GM23338 (cell line): ENCODE measurements around the gene NCR2. TPM values are rescaled to one million over a fixed set of nuclear protein-coding genes. Genes with fewer than 3 reads are reported as not detected.

Experiments
- ATAC-seq: fragments of 200-7000 bp; cut with Tn5 transposase; 3 replicates; pipeline ENCODE4 v1.9.1; 2020
- DNase-seq: peaks from one replicate; pipeline ENCODE4 v3.0.0-alpha.2; 2015; ENCODE audit warnings: low spot score
- H2AFZ ChIP-seq: fragments of 200-600 bp; sonication (generic); 2 replicates; pipeline ENCODE4 v1.8.0; 2016; ENCODE audit warnings: antibody characterized with exemption, mild to moderate bottlenecking, moderate library complexity
- H3F3A ChIP-seq: fragments of 200-600 bp; sonication (generic); replicated peaks from 2 replicates; pipeline ENCODE4 v1.8.0; 2017; ENCODE audit warnings: antibody characterized with exemption, mixed run types, low read depth
- H3K27ac ChIP-seq: fragments of 200-600 bp; sonication (generic); 2 replicates; pipeline ENCODE4 v1.6.1; 2016; ENCODE audit warnings: low read depth
- H3K27me3 ChIP-seq: fragments of 200-600 bp; sonication (generic); 2 replicates; pipeline ENCODE4 v1.8.0; 2016; ENCODE audit warnings: mild to moderate bottlenecking, mixed run types, moderate library complexity; ENCODE audit not compliant: insufficient read depth
- H3K36me3 ChIP-seq: fragments of 200-600 bp; sonication (generic); 2 replicates; pipeline ENCODE4 v1.8.0; 2016; ENCODE audit warnings: mild to moderate bottlenecking; ENCODE audit not compliant: insufficient read depth
- H3K4me1 ChIP-seq: fragments of 200-600 bp; sonication (generic); 2 replicates; pipeline ENCODE4 v1.8.0; 2016; ENCODE audit warnings: mild to moderate bottlenecking, moderate library complexity; ENCODE audit not compliant: insufficient read depth
- H3K4me2 ChIP-seq: fragments of 200-600 bp; sonication (generic); 2 replicates; pipeline ENCODE4 v1.7.1; 2017; ENCODE audit warnings: mixed run types
- H3K4me3 ChIP-seq: fragments of 200-600 bp; sonication (generic); 2 replicates; pipeline ENCODE4 v1.6.1; 2016; ENCODE audit warnings: mixed run types
- H3K79me2 ChIP-seq: fragments of 200-600 bp; sonication (generic); replicated peaks from 2 replicates; pipeline ENCODE4 v1.8.0; 2017; ENCODE audit warnings: mild to moderate bottlenecking; ENCODE audit not compliant: insufficient read depth
- H3K9me2 ChIP-seq: fragments of 200-600 bp; sonication (generic); 2 replicates; pipeline ENCODE4 v1.8.0; 2017; ENCODE audit not compliant: insufficient read depth
- H4K20me1 ChIP-seq: fragments of 200-600 bp; sonication (generic); replicated peaks from 2 replicates; pipeline ENCODE4 v1.8.0; 2017; ENCODE audit warnings: mild to moderate bottlenecking; ENCODE audit not compliant: insufficient read depth
- H3K27ac Mint-ChIP-seq: 2 replicates; pipeline ENCODE4 v1.8.0; 2020; ENCODE audit warnings: inconsistent platforms, mild to moderate bottlenecking, moderate library complexity, mixed read lengths
- H3K27me3 Mint-ChIP-seq: 3 replicates; pipeline ENCODE4 v1.8.0; 2022; ENCODE audit warnings: low read depth, mild to moderate bottlenecking, moderate library complexity, mixed read lengths, inconsistent platforms; ENCODE audit not compliant: insufficient read depth, poor library complexity
- H3K36me3 Mint-ChIP-seq: 3 replicates; pipeline ENCODE4 v1.8.0; 2021; ENCODE audit warnings: low read depth, mild to moderate bottlenecking, inconsistent platforms, moderate library complexity, mixed read lengths
- H3K4me1 Mint-ChIP-seq: 3 replicates; pipeline ENCODE4 v1.8.0; 2020; ENCODE audit warnings: mild to moderate bottlenecking, inconsistent platforms, mixed read lengths
- H3K4me3 Mint-ChIP-seq: 3 replicates; pipeline ENCODE4 v1.8.0; 2021; ENCODE audit warnings: moderate library complexity, mild to moderate bottlenecking, inconsistent platforms, mixed read lengths
- H3K9me3 Mint-ChIP-seq: 3 replicates; pipeline ENCODE4 v1.8.0; 2020; ENCODE audit warnings: moderate library complexity, mild to moderate bottlenecking, inconsistent platforms, mixed read lengths
- EZH2 ChIP-seq: fragments of 200-600 bp; sonication (generic); IDR thresholded peaks from one replicate; pipeline ENCODE4 v1.8.0; 2017; ENCODE audit warnings: antibody characterized with exemption, mild to moderate bottlenecking, low read depth; ENCODE audit not compliant: unreplicated experiment
- EZH2phosphoT487 ChIP-seq: fragments of 200-600 bp; sonication (generic); IDR thresholded peaks from one replicate; pipeline ENCODE4 v1.8.1; 2018; ENCODE audit warnings: antibody characterized with exemption; ENCODE audit not compliant: unreplicated experiment
- NANOG ChIP-seq: IDR thresholded peaks from 2 replicates; pipeline ENCODE4 v1.6.1; 2016; ENCODE audit warnings: antibody characterized with exemption, borderline replicate concordance
- POLR2AphosphoS5 ChIP-seq: IDR thresholded peaks from 2 replicates; pipeline ENCODE4 v1.6.1; 2016; ENCODE audit warnings: antibody characterized with exemption, low read depth
- STAT1 ChIP-seq: IDR thresholded peaks from one replicate; pipeline ENCODE4 v1.6.1; 2016; ENCODE audit warnings: antibody characterized with exemption; ENCODE audit not compliant: unreplicated experiment
- polyA plus RNA-seq: library from polyadenylated mRNA; unstranded; fragments of >200 nt; fragmentation: Nextera tagmentation; extraction: Ambion mirVana; gene quantifications from 2 replicates; pipeline ENCODE4 v1.2.1, GENCODE V29; 2016
- total RNA-seq: library from RNA; depleted of rRNA; stranded (reverse); fragments of >200 nt; shearing (Covaris generic); gene quantifications from 2 replicates; pipeline ENCODE4 v1.2.3, GENCODE V29; 2014
- TF ChIP-seq, protein P1 (sequence below), 2 experiments: fragments of 200-600 bp in 1 of 2; sonication (generic) in 1 of 2; conservative IDR thresholded peaks; 2 replicates each; pipeline versions ENCODE4 v1.5.1 to v1.6.1; 2016 to 2017; ENCODE audit warnings: antibody characterized with exemption in 2 of 2, low read depth in 2 of 2, mild to moderate bottlenecking in 2 of 2, moderate library complexity in 1 of 2
- TF ChIP-seq, protein P2 (sequence below): IDR thresholded peaks from one replicate; pipeline ENCODE4 v1.6.1; 2018; ENCODE audit warnings: antibody characterized with exemption; ENCODE audit not compliant: unreplicated experiment
- TF ChIP-seq, protein P3 (sequence below): IDR thresholded peaks from 2 replicates; pipeline ENCODE4 v1.6.1; 2016; ENCODE audit warnings: antibody characterized with exemption

NCR2 gene
- total and polyA plus RNA-seq, 2 experiments from 2014 or later, result not detected

DNA sequence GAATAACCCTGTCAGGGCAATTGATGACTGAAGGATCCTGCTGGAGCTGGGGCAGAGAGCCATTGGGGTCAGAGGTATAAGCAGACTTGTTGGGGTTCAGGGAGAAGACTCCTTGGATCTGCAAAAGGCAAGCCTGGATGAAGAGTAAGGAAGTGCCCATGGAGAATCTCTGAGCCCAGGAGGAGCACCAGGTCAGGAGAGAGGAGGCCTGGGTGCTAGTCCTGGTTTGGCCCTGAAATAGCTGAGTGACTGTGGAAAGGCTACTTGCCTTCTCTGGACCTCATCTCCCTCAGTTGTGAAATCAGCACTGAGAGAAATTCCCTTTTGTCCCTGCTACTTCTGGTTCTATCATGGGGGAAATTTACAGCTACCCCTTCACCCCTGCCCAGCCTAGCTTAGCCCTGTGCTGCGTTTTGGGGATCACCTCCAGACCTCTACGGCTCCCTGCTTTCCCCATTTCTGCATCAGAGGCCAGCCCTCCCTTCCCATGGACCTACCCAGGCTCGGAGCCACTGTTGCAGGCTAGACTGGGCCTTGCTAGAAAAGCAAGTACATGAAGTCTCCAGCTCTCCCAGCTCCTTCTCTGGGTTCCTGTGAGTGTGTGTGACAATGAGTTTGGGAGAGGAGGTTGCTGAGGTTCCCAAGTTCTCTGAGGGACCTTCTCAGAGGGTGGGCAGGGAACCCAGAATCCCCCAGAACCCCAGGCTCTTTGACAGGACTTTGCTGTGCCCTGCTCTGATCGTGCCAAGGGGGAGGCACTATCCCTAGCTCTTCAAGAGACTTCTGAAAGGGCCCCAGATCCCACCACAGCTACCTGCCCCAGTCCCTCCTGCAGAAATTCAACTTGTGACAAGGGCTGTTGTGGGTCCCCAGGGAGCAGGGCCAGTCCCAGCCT lies 2.3 kb upstream of the NCR2 start:
- H3K36me3 Mint-ChIP-seq, result no peaks in the 10 kb centered on the region
- Histone ChIP-seq H3K4me2 (no peak overlapping the region), H3K4me1 (no peaks in the 10 kb centered on the region), H4K20me1 (no peaks in the 10 kb centered on the region), H3K9me2 (no peaks in the 10 kb centered on the region), H3K27me3 (no peaks in the 10 kb centered on the region), H3K36me3 (no peaks in the 10 kb centered on the region), H2AFZ (no peak overlapping the region), H3K79me2 (no peaks in the 10 kb centered on the region), H3F3A (no peaks in the 10 kb centered on the region), H3K4me3 (no peak overlapping the region), H3K27ac (no peak overlapping the region)
- ATAC-seq, result no peak
- no peak overlapping the region for H3K27ac Mint-ChIP-seq
- H3K4me3 Mint-ChIP-seq, result no peak overlapping the region
- H3K4me1 Mint-ChIP-seq, result peaks cover 8% of the 10 kb centered on the region
- H3K9me3 Mint-ChIP-seq, result no peaks in the 10 kb centered on the region; the same call in 2 of the 3 replicates
- DNase-seq, result no peak
- H3K27me3 Mint-ChIP-seq, result peaks cover 21% of the 10 kb centered on the region
- no peak for TF ChIP-seq EZH2phosphoT487
- no peak for TF ChIP-seq POLR2AphosphoS5
- no peak for TF ChIP-seq NANOG

DNA sequence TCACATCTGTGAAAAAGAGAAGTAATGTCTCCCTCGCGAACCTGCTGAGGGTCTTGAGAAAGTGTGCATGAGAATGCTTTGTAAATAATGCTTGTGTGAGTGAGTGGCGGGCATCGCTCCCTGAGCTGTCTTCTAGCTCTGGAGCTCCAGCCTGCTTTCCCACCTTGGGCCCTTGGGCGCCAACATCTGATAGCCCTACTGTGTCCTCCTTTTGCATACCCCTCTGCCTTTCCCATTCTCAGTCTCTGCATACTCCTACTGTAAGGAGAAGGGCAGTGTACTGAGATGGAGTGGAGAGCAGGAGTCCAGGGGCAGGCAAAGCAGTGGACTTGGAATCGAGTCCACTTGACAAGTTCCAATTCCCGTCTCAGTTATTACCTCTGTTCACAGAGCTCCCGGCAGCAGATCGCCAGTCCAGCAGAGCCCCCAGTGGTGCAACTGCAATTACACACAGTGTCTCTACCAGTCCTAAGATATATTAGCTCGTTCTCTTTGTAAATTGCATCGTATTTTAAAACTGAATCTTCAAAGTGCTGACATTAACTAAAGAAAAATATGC lies 847 bp upstream of the NCR2 start:
- ATAC-seq (peak; percentile 49), DNase-seq (no peak)
- Histone ChIP-seq H3K79me2 (no peaks in the 10 kb centered on the region), H3F3A (no peaks in the 10 kb centered on the region), H3K9me2 (no peaks in the 10 kb centered on the region), H3K4me3 (no peak overlapping the region), H3K27me3 (no peaks in the 10 kb centered on the region), H3K4me2 (no peak overlapping the region), H2AFZ (0 out of 2 replicates have a peak overlapping the region, but pooled peaks have one; percentile 43), H3K27ac (no peak overlapping the region), H3K4me1 (no peaks in the 10 kb centered on the region), H3K36me3 (no peaks in the 10 kb centered on the region), H4K20me1 (no peaks in the 10 kb centered on the region)
- no peaks in the 10 kb centered on the region; the same call in 2 of the 3 replicates for H3K9me3 Mint-ChIP-seq
- no peaks in the 10 kb centered on the region for H3K36me3 Mint-ChIP-seq
- TF ChIP-seq, protein P1, sequence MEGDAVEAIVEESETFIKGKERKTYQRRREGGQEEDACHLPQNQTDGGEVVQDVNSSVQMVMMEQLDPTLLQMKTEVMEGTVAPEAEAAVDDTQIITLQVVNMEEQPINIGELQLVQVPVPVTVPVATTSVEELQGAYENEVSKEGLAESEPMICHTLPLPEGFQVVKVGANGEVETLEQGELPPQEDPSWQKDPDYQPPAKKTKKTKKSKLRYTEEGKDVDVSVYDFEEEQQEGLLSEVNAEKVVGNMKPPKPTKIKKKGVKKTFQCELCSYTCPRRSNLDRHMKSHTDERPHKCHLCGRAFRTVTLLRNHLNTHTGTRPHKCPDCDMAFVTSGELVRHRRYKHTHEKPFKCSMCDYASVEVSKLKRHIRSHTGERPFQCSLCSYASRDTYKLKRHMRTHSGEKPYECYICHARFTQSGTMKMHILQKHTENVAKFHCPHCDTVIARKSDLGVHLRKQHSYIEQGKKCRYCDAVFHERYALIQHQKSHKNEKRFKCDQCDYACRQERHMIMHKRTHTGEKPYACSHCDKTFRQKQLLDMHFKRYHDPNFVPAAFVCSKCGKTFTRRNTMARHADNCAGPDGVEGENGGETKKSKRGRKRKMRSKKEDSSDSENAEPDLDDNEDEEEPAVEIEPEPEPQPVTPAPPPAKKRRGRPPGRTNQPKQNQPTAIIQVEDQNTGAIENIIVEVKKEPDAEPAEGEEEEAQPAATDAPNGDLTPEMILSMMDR (conservative IDR thresholded peaks at IDR 0.05; ENCODE audit: low read depth in 2 of 2), result peak in 1 of 2 experiments; percentile 21; a peak in 2 of 4 replicates
- TF ChIP-seq EZH2 (no peak), NANOG (no peak)
- no peak overlapping the region for H3K27ac Mint-ChIP-seq
- H3K4me3 Mint-ChIP-seq, result no peak overlapping the region
- peaks cover 21% of the 10 kb centered on the region for H3K27me3 Mint-ChIP-seq
- H3K4me1 Mint-ChIP-seq, result peaks cover 8% of the 10 kb centered on the region

DNA sequence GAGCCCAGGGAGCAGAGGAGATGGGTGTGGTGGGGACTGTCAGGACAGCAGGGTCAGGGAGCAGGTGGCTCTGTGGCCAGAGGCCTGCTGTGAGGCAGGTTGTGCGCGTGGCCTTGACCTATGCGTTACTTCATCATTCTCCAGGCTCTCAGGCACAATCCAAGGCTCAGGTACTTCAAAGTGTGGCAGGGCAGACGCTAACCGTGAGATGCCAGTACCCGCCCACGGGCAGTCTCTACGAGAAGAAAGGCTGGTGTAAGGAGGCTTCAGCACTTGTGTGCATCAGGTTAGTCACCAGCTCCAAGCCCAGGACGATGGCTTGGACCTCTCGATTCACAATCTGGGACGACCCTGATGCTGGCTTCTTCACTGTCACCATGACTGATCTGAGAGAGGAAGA lies 535 bp downstream of the NCR2 start:
- H3K36me3 Mint-ChIP-seq, result no peaks in the 10 kb centered on the region
- Histone ChIP-seq H3K27me3 (no peaks in the 10 kb centered on the region), H3K4me3 (no peak overlapping the region), H3K4me1 (no peaks in the 10 kb centered on the region), H3F3A (no peaks in the 10 kb centered on the region), H4K20me1 (no peaks in the 10 kb centered on the region), H3K79me2 (no peaks in the 10 kb centered on the region), H3K36me3 (no peaks in the 10 kb centered on the region), H3K4me2 (no peak overlapping the region), H2AFZ (no peak overlapping the region), H3K9me2 (no peaks in the 10 kb centered on the region), H3K27ac (no peak overlapping the region)
- ATAC-seq (no peak), DNase-seq (no peak)
- no peaks in the 10 kb centered on the region; the same call in 2 of the 3 replicates for H3K9me3 Mint-ChIP-seq
- H3K4me3 Mint-ChIP-seq, result no peak overlapping the region
- peaks cover 26% of the 10 kb centered on the region for H3K27me3 Mint-ChIP-seq
- peaks cover 8% of the 10 kb centered on the region for H3K4me1 Mint-ChIP-seq
- H3K27ac Mint-ChIP-seq, result no peak overlapping the region
- TF ChIP-seq EZH2phosphoT487 (no peak), EZH2 (no peak), STAT1 (no peak)
- TF ChIP-seq, protein P1 (conservative IDR thresholded peaks at IDR 0.05; ENCODE audit: low read depth in 2 of 2), result no peak
- TF ChIP-seq, protein P2, sequence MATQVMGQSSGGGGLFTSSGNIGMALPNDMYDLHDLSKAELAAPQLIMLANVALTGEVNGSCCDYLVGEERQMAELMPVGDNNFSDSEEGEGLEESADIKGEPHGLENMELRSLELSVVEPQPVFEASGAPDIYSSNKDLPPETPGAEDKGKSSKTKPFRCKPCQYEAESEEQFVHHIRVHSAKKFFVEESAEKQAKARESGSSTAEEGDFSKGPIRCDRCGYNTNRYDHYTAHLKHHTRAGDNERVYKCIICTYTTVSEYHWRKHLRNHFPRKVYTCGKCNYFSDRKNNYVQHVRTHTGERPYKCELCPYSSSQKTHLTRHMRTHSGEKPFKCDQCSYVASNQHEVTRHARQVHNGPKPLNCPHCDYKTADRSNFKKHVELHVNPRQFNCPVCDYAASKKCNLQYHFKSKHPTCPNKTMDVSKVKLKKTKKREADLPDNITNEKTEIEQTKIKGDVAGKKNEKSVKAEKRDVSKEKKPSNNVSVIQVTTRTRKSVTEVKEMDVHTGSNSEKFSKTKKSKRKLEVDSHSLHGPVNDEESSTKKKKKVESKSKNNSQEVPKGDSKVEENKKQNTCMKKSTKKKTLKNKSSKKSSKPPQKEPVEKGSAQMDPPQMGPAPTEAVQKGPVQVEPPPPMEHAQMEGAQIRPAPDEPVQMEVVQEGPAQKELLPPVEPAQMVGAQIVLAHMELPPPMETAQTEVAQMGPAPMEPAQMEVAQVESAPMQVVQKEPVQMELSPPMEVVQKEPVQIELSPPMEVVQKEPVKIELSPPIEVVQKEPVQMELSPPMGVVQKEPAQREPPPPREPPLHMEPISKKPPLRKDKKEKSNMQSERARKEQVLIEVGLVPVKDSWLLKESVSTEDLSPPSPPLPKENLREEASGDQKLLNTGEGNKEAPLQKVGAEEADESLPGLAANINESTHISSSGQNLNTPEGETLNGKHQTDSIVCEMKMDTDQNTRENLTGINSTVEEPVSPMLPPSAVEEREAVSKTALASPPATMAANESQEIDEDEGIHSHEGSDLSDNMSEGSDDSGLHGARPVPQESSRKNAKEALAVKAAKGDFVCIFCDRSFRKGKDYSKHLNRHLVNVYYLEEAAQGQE, result no peak
- TF ChIP-seq, protein P3, sequence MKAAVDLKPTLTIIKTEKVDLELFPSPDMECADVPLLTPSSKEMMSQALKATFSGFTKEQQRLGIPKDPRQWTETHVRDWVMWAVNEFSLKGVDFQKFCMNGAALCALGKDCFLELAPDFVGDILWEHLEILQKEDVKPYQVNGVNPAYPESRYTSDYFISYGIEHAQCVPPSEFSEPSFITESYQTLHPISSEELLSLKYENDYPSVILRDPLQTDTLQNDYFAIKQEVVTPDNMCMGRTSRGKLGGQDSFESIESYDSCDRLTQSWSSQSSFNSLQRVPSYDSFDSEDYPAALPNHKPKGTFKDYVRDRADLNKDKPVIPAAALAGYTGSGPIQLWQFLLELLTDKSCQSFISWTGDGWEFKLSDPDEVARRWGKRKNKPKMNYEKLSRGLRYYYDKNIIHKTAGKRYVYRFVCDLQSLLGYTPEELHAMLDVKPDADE, result no peak
